HG02981 (cell line): ENCODE data around the gene LY6G6C.
"Not testable (repeated sequence)": the region's sequence is repeated elsewhere in the genome, so short reads cannot be mapped to it uniquely, and the experiment has no call there.

Experiments
- ATAC-seq: cut with Tn5 transposase; IDR thresholded peaks from one replicate; pipeline ENCODE4 v1.9.1; 2021; ENCODE audit warnings: mild to moderate bottlenecking, moderate library complexity; ENCODE audit not compliant: unreplicated experiment

The LY6G6C gene

GRCh38 chr6:31709157-31709556, 12.4 kb downstream of the LY6G6C start:
- not testable (repeated sequence) for ATAC-seq

GRCh38 chr6:31708224-31708623, 13.3 kb downstream of the LY6G6C start:
- no peak for ATAC-seq

- no peak for ATAC-seq
These were observed 13.8 kb downstream of the LY6G6C start for GRCh38 chr6:31707701-31708100.

- ATAC-seq = no peak
These were observed 14.9 kb downstream of the LY6G6C start, which contains the start of gene LY6G6F for GRCh38 chr6:31706599-31706998. LY6G6F (plus strand) TSS chr6:31706866; CDS start chr6:31706907, 41 bp downstream.

- no peak for ATAC-seq
These were observed 15.6 kb downstream of the LY6G6C start for GRCh38 chr6:31705931-31706330.

- peak; percentile 81 for ATAC-seq
These were observed 18.5 kb downstream of the LY6G6C start, which contains the start of gene ABHD16A for GRCh38 chr6:31702819-31703716. ABHD16A (minus strand) TSS chr6:31703324; CDS start chr6:31703281, 43 bp downstream.

GRCh38 chr6:31702405-31702818, 19.1 kb downstream of the LY6G6C start:
- no peak for ATAC-seq

- ATAC-seq = no peak
These were observed 19.7 kb downstream of the LY6G6C start for GRCh38 chr6:31701666-31702404.

GRCh38 chr6:31700740-31701401, 20.7 kb downstream of the LY6G6C start:
- no peak for ATAC-seq

GRCh38 chr6:31697555-31697954, 24.0 kb downstream of the LY6G6C start:
- ATAC-seq = no peak

- ATAC-seq = no peak
These were observed 28.0 kb downstream of the LY6G6C start for GRCh38 chr6:31693535-31693934.

GRCh38 chr6:31692886-31693285, 28.7 kb downstream of the LY6G6C start:
- no peak for ATAC-seq

GRCh38 chr6:31692353-31692752, 29.2 kb downstream of the LY6G6C start:
- no peak for ATAC-seq

- no peak for ATAC-seq
These were observed 29.9 kb downstream of the LY6G6C start for GRCh38 chr6:31691564-31692108.

- ATAC-seq = no peak
These were observed 30.5 kb downstream of the LY6G6C start for GRCh38 chr6:31691078-31691463.

GRCh38 chr6:31690231-31691077, 31.1 kb downstream of the LY6G6C start:
- ATAC-seq = no peak

- ATAC-seq = no peak
These were observed 32.1 kb downstream of the LY6G6C start for GRCh38 chr6:31689249-31690110.

- no peak for ATAC-seq
These were observed 33.5 kb downstream of the LY6G6C start for GRCh38 chr6:31687860-31688693.
